NCI-H2081 treated with DMSO at 0.1 percent for 48 hours (cell line): ENCODE results near the gene CLMN.
"Not testable (repeated sequence)": the region's sequence is repeated elsewhere in the genome, so short reads cannot be mapped to it uniquely, and the experiment has no call there.

Experiments used
- DNase-seq: peaks from one replicate; lab custom pipeline; 2025; lab: John Stamatoyannopoulos, UW

The CLMN gene

DNA sequence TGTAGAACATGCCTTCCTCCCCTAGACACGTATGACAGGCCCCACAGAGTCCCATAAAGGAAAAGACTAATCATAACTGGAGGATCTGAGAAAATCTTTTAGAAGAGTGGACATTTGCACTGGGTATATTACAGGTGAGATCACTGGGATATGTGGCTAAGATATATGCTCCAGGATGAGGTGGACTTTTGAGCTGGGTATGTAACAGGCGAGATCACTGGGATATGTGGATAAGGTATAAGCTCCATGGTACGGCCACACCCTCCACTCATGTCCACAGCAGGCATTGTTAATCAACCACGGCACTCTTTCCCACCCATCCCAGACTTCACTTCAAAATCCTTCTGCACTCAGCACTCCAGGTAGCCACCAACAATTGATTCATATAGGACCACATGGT lies 34.1 kb downstream of the CLMN start:
- no peak for DNase-seq

DNA sequence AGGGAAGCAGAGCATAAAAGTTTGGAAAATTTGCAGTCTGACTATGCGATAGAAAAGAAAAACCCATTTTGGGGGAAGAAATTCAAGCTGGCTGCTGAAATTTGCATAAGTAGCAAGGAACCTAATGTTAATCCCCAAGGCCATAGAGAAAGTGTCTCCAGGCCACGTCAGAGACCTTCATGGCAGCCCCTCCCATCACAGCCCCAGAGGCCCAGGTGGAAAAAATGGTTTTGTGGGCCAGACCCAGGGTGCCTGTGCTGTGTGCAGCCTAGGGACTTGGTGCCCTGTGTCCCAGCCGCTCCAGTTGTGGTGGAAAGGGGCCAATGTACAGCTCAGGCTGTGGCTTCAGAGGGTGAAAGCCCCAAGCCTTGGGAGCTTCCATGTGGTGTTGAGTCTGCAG lies 35.9 kb downstream of the CLMN start:
- not testable (repeated sequence) for DNase-seq

DNA sequence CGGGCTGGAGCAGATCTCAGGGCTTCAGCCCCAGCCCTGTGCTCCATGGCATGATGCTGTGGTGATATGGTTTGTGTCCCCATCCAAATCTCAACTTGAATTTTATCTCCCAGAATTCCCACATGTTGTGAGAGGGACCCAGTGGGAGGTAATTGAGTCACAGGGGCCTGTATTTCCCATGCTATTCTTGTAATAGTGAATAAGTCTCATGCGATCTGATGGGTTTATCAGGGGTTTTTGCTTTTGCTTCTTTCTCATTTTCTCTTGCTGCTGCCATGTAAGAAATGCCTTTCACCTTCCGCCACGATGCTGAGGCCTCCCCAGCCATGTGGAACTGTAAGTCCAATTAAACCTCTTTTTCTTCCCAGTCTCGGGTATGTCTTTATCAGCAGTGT lies 36.7 kb downstream of the CLMN start:
- not testable (repeated sequence) for DNase-seq

DNA sequence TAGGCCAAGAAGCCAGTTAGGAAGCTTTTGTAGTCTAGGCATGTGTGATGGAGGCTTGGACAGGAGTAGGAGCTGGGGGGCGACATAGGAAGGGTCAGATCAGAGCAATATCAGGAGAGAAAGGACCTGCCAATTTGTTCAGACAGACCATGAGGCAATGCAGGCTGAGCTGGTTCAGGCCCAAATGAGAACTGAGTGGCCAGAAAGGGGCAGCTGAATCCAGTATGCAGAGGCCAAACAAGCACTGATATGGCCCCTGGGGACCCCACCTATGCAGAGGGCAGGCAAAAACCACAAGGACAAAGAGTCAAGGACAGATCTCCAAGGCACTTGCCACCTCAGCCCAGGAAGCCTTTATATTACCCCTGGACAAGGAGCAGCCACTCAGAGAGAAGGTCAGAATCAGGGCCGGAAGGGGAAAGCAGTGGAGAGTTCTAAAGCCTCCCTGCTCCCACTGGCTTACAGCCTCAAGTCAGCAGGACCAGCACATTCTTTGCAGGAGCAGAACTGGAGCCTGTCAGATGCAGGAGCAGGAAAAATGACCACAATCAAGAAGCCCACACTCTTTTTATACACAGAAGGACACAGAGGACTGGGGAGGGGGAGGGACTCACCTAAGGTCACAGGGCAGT lies 37.2 kb downstream of the CLMN start:
- no peak for DNase-seq

DNA sequence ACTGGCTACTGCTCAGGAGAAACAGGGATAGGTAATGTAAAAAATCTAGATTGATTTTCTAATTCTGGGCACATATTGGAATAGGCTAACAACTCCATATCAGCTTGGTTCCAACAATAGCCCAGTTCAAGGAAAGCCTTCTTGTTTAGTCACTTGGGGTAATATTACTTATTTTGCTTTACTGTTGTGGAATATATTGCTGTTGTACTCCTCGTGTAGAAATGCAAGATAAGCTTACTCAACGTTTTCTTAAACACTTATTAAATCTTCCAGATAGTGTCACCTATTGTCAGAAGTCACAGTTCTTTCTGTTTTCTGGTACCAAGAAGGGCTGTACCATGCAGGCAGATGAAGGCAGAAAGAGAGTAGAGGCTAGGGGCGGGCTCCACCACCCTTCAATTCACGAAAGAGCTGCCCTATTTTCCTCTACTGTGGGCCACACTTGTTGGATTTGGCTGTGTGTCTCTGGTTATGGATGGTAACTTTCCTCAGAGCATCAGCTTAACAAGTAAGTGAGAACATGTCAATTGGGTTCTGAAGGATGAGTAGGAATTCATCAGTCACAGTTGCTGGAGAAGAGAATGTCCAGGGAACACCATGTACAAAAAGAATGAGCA lies 38.0 kb downstream of the CLMN start:
- DNase-seq, result no peak

DNA sequence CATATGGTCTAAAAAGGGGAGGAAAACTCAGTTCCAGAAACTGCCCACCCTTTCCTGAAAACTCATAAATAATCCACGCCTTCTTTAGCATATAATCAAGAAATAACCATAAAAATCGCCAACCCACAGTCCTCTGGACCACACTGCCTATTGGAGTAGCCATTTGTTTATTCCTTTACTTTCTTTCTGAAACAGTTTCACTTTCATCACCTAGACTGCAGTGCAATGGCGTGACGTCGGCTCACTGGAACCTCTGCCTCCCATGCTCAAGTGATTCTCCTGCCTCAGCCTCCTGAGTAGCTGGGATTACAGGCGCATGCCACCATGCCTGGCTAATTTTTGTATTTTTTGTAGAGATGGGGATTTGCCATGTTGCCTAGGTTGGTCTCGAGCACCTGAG lies 44.2 kb downstream of the CLMN start:
- no peak for DNase-seq

DNA sequence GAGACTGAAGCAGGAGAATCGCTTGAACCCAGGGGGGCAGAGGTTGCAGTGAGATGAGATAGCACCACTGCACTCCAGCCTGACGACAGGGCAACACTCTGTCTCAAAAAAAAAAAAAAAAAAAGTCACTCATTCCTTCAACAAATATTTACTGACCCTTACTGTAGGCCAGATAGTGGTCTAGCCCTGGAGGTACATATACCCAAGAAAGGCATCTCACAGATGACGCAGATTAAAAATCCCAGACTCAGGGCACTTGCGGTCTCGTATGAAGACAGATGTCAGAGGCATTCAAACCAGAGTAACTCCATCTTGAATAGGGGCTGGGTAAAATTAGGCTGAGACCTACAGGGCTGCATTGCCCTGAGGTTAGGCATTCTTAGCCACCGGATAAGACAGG lies 44.8 kb downstream of the CLMN start:
- no peak for DNase-seq

DNA sequence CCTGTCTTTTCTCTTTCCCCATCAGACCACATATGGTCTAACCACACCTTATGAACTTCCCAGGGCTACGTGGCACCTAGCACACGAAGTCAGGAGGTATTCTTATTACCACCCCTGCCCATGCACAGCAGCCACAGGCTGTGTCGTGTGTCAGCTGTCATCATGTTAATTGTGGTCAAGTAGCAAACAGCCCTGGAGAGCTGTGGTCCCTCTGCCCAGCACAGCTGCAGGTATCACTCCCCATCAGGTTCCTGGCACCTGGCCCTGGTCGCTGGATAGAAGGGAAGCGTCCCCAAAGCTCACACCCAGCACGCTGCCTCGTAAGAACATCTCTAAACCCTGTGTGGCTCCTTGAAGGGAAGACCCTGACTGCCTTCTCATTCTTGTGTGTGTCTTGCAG lies 45.4 kb downstream of the CLMN start:
- no peak for DNase-seq

DNA sequence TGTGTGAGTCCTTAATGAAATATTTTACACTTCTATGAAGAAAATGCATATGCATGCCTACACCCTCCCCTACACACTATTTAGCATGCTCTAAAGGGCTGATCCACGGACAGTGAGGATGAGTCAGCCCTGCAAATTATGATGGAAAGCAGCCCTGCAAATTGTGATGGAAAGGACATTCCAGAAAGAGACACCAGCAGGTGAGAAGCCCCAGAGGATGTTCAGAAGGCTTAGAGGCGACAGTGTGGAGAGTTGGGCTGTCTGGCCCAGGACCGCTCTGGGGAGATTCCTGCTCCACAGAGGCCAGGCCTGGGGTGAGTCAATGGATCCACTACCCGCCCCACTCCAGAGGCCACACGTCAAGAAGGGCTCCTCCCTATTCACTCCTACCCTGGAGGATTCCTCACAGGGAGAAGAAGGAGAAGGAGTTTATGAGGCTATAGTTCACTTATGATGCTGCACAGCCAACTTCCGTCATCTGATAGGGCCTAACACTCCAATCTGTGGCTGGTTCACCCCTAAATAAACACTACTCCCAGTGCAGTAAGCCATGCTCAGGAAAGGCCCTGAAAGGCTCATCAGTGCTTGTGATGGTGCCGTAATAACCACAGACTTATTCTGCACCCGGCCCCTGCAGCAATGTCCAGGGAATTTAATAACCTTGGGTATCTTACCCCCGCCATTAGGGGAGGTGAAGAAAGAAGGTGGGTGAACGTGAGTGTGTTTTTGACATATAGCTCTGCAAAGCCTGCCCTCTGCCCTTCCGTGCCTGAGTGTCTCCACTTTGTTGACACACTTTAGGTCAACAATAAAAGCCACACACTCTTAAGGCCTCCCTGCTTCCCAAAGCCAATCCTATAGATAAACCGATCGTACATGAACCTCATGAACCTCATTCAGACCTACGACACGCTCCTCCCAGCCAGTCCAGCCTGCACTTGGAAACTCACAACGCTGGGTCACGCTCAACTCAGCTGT lies 46.4 kb downstream of the CLMN start:
- DNase-seq, result no peak

DNA sequence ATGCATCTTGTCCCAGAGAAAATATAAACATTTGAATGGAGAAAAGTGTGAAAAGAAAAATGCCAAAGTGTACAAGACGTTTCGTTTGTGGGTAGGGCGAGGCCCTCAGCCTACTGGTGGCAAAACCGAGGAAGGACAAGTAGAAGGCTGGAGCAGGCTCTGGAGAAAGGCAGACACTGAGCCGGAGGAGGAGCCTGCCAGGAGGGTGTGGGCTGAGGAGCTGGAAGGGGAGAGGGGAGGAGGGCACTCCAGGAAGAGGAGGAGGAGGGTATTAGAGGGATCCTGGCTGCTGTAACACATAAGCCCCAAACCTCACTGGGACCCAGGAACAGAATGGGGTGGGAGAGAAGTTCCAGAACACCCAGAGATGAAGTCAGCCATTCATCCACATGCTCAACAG lies 47.7 kb downstream of the CLMN start:
- no peak for DNase-seq

DNA sequence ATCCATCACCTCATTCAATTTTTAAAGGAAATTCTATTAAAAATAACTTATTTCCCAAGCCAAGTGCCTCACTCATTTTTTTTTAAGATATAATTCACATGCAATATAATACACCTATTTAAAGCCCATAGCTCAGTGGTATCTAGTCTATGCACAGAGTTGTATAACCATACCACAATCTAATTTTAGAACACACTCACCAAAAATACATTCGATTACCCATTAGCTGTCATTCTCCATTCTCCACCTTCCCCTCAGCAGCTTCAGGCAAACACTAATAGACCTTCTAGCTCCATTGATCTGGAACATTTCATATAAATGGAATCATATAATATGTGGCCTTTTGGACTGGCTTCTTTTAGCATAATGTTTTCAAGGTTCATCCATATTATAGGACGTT lies 49.5 kb downstream of the CLMN start:
- DNase-seq, result no peak

DNA sequence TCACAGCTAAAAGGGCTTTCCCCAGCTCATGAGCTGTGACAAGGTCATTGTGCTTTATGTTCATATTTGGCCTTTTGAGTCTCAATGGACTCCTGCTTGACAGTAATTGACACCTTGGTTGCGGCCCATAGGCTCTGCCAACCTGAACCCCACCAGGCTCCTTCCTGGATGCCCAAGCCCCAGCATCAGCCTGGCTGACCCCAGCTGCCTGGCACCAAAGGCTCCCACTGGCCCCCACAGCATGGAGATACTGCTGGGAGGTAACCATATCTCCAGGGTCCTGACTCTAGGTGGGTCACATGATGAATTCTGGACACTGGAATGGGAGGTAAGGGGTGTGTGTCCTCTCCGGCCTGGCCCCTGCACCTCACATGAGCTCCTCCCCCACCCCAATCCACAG lies 50.2 kb downstream of the CLMN start:
- no peak for DNase-seq

DNA sequence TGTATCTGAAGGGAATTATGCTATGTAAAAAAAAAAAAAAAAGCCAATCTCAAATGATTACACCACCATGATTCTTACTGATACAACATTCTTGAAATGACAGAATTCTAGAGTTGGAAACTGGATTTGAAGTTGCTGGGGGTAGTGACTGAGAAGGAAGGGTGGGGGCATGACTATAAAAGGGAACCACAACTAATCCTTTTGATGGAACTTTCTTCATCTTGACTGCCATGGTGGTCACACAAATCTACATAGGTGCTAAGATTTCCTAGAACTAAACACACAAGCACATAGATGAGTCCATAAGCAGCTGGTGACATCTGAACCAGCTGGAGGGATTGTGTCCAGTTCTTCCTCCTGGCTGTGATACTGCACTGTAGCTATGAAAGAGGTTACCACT lies 51.4 kb downstream of the CLMN start:
- DNase-seq, result no peak

DNA sequence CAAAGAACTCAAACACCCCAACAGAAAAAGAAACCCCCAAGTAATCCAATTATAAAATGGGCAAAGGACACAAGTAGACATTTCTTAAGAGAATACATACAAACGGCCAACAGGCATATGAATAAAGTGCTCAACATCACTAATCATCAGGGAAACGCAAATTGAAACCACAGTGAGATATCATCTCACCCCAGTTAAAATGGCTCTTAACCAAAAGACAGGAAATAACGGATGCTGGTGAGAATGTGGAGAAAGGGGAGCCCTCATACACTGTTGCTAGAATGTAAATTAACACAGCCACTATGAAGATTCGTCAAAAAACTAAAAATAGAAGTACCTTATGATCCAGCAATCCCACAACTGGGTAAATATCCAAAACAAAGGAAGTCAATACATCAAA lies 52.4 kb downstream of the CLMN start:
- DNase-seq, result no peak

DNA sequence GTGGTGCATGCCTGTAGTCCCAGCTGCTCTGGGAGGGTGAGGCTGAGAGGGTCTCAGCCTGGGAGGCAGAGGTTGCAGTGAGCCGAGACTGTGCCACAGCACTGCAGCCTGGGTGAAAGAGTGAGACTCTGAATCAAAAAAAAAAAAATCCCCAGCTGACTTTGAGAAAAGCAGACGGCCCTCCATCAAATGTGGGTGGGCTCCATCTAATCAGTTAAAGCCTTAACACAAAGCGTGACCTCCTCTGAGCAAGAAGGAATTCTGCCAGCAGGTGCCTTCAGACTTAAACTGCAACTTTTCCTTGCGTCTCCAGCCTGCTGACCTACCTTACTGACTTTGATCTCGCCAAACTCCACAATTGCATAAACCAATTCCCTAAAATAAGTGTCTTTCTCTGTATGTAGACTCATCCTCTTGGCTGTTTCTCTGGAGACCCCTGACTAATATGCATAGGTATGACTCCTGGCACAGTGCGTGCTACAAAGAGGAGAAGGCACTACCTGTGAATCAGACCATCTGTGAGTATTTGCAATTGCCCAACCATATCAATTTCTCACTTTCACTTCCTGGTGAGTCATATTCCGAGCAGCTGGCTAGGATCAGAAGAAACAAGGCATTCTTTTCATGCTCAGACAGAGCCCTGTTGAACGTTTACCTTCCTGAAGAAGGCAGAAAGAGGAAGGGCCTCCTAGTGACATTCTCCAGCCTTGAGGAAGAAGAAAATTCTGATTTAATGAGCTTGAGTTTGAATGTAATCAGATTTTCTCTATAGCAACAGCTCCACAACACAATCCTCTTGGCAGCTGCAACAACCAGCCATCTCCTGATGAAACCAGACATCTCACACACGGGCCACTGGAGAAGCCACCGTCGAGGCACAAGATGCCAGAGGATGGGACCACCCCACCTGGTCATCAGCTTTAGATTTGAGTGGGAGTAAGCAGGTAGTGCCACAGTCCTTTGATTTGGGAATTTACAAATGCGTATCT lies 54.3 kb downstream of the CLMN start:
- no peak for DNase-seq

DNA sequence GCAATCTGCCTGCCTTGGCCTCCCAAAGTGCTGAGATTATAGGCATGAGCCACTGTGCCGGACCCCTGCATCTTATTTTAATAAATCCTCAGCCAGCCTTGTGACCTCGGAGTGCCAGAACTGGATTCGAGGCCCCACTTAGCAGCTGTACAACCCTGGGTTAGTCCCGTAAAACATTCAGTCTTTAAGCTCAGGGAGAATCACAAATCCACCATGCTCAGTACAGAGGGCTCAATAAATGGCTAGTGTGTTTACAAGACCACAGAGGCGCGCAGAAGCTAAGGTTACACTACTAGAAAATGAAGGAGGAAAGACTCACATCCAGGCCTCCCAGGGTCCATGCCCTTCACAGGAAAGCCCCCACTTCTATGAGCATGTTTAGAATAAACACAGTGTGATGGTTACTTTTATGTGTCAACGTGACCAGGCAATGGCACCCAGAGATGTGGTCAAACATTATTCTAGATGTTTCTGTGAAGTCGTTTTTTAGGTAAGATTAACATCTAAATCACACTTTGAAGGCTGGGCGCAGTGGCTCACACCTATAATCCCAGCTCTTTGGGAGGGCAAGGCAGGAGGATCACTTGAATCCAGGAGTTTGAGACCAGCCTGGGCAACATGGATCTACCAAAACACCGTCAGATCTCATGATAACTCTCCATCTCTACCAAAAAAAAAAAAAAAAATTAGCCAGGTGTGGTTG lies 55.3 kb downstream of the CLMN start:
- DNase-seq, result no peak

DNA sequence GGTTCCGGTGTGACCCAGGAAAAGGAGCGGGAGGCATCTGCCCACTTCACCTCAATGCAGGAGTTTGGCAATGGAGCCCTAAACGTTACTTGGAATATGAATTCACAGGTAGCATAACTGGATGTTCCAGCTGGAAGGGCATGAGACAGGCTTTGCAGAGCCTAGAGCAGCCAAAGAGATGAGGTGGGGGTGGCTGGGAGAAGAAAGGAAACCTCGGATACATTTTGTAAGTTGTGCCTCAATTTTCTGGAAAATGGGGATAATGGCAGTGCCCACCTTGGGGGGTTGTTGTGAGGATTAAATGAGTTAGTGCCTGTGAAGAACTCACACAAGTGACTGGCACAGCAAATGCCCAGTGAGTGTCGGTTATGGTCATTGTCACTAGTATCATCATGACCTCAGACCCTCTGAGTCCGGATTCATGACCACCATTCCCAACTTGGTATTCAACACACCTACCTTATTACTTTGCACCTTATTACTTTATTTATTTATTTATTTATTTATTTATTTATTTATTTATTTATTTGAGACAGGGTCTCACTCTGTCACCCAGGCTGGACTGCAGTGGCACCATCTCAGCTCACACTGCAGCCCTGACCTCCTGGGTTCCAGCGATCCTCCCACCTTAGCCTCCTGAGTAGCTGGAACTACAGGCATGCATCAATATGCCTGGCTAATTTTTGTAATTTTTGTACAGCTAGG lies 56.0 kb downstream of the CLMN start:
- no peak for DNase-seq

DNA sequence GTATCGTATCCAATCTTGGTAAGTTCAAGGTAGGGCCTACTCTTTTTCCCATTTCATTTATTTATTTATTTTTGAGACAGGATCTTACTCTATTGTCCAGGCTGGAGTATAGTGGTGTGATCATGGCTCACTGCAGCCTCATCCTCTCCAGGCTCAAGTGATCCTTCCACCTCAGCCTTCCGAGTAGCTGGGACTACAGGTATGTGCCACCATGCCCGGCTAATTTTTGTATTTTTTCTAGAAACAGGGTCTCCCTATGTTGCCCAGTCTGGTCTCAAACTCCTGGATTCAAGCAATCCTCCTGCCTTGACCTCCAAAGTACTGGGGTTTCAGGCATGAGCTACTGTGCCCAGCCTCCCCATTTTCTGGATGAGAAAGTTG lies 57.2 kb downstream of the CLMN start:
- no peak for DNase-seq

DNA sequence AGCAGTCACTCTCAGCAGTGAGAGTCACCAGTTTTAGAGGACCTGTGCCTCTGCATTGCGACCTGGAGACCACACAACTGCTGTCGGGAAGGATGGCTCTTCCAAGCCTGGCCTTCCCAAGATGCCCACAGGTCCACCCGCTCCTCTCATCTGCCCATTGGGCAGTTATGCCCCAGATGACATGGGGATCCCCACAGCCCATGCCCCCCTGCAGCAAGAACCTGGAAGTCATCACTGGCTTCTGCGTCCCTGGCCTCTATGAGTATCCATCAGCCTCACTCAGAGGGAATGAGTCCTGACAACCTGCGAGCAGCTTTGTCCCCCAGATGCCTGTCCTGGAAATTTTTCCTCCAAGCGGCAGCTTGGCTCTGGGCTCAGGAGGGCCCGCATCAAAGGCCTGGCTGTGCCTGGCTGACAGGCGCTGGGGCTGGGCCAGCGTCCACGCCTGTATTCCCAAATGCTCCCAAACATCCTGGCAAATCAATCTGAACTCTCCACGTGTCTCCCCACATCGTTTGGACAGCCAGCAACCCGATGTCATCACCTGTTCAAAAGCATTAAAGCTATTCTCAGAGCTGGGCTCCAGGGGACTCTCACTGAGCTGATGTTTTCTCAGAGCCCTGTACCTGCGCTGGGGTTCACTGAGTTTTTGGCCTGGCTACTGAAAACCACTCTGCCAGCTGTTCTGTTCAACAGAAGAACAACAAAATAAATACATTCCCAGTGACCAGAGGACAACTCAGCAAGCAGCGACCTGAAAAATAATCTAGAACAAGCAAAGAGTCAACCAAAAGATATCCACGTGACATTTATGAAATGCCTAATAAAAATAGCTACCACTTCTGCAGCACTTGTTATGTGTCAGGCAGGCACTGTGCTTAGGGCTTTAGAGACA lies 57.8 kb downstream of the CLMN start:
- DNase-seq, result no peak
